NCI-H146 (cell line): Measurements from ENCODE around the gene TNNT2.

Experiments used
- DNase-seq: peaks from one replicate; lab custom pipeline; 2025; lab: John Stamatoyannopoulos, UW

The TNNT2 gene

GRCh38 chr1:201376464-201377374 is 761 bp downstream of the TNNT2 start:
- DNase-seq, result no peak

- no peak for DNase-seq
These were observed 1.4 kb downstream of the TNNT2 start for GRCh38 chr1:201376107-201376463.

- DNase-seq, result peak; percentile 31
These were observed 2.3 kb downstream of the TNNT2 start for GRCh38 chr1:201375169-201375568.

GRCh38 chr1:201374364-201374763 is 3.1 kb downstream of the TNNT2 start:
- DNase-seq, result peak; percentile 74

GRCh38 chr1:201371792-201372191 is 5.7 kb downstream of the TNNT2 start:
- DNase-seq, result no peak

- no peak for DNase-seq
These were observed 6.2 kb downstream of the TNNT2 start for GRCh38 chr1:201371276-201371675.

GRCh38 chr1:201370500-201370899 is 7.0 kb downstream of the TNNT2 start:
- no peak for DNase-seq

GRCh38 chr1:201369209-201369608 is 8.3 kb downstream of the TNNT2 start:
- no peak for DNase-seq

GRCh38 chr1:201366696-201367095 is 10.8 kb downstream of the TNNT2 start:
- DNase-seq, result no peak

GRCh38 chr1:201365251-201365650 is 12.2 kb downstream of the TNNT2 start:
- DNase-seq, result no peak

GRCh38 chr1:201364808-201365105 is 12.7 kb downstream of the TNNT2 start:
- DNase-seq, result no peak

GRCh38 chr1:201363467-201363866 is 14.0 kb downstream of the TNNT2 start:
- DNase-seq, result no peak

GRCh38 chr1:201362906-201363305 is 14.6 kb downstream of the TNNT2 start:
- DNase-seq, result no peak

- DNase-seq, result peak; percentile 50
These were observed 15.6 kb downstream of the TNNT2 start for GRCh38 chr1:201361652-201362504.

GRCh38 chr1:201360901-201361651 is 16.4 kb downstream of the TNNT2 start:
- no peak for DNase-seq

- no peak for DNase-seq
These were observed 17.0 kb downstream of the TNNT2 start for GRCh38 chr1:201360486-201360885.

- DNase-seq, result no peak
These were observed 17.6 kb downstream of the TNNT2 start for GRCh38 chr1:201359873-201360210.

- no peak for DNase-seq
These were observed 18.2 kb downstream of the TNNT2 start for GRCh38 chr1:201359031-201359872.

- no peak for DNase-seq
These were observed 18.9 kb downstream of the TNNT2 start for GRCh38 chr1:201358596-201358995.

GRCh38 chr1:201357636-201358348 is 19.7 kb downstream of the TNNT2 start:
- DNase-seq, result no peak

- no peak for DNase-seq
These were observed 20.3 kb downstream of the TNNT2 start for GRCh38 chr1:201357211-201357610.
